Bronchial epithelial cell (primary cell): ENCODE measurements around the gene AGTR2. TPM values are rescaled to one million over a fixed set of nuclear protein-coding genes. Genes with fewer than 3 reads are reported as not detected.
"Not testable (repeated sequence)": the region's sequence is repeated elsewhere in the genome, so short reads cannot be mapped to it uniquely, and the experiment has no call there.

ENCODE experiments used
- DNase-seq: peaks from one replicate; pipeline ENCODE4 v3.0.0-alpha.2; 2010; ENCODE audit warnings: low read depth
- FAIRE-seq: peaks from 2 replicates; lab custom pipeline; 2011; peaks lifted over from hg19 to GRCh38; lab: Jason Lieb, UNC
- H3K27me3 ChIP-seq: 2 replicates; pipeline ENCODE4 v1.5.1; 2011; ENCODE audit warnings: low read length; ENCODE audit not compliant: control insufficient read depth, insufficient read depth
- H3K36me3 ChIP-seq: 2 replicates; pipeline ENCODE4 v1.5.1; 2011; ENCODE audit warnings: low read length; ENCODE audit not compliant: control insufficient read depth, insufficient read depth
- H3K4me3 ChIP-seq: 2 replicates; pipeline ENCODE4 v1.5.1; 2011; ENCODE audit warnings: mild to moderate bottlenecking, low read depth, low read length, control low read depth
- total RNA-seq: library from RNA; depleted of rRNA; stranded (reverse); fragments of >200 nt; gene quantifications from 2 replicates; pipeline ENCODE4 v1.2.1, GENCODE V29; 2014
- TF ChIP-seq, protein P1 (sequence below): IDR thresholded peaks from 2 replicates; pipeline ENCODE4 v1.5.1; 2011; ENCODE audit warnings: mild to moderate bottlenecking, moderate library complexity, low read length, control low read depth, inconsistent platforms; ENCODE audit not compliant: insufficient read depth, severe bottlenecking

The AGTR2 gene
- total RNA-seq, 1 donor from 2014 or later, result not detected

GRCh38 chrX:116185163-116185562 is 14.6 kb downstream of the AGTR2 start:
- TF ChIP-seq, protein P1, sequence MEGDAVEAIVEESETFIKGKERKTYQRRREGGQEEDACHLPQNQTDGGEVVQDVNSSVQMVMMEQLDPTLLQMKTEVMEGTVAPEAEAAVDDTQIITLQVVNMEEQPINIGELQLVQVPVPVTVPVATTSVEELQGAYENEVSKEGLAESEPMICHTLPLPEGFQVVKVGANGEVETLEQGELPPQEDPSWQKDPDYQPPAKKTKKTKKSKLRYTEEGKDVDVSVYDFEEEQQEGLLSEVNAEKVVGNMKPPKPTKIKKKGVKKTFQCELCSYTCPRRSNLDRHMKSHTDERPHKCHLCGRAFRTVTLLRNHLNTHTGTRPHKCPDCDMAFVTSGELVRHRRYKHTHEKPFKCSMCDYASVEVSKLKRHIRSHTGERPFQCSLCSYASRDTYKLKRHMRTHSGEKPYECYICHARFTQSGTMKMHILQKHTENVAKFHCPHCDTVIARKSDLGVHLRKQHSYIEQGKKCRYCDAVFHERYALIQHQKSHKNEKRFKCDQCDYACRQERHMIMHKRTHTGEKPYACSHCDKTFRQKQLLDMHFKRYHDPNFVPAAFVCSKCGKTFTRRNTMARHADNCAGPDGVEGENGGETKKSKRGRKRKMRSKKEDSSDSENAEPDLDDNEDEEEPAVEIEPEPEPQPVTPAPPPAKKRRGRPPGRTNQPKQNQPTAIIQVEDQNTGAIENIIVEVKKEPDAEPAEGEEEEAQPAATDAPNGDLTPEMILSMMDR, result no peak
- Histone ChIP-seq H3K4me3 (no peak overlapping the region), H3K36me3 (no peaks in the 10 kb centered on the region), H3K27me3 (no peaks in the 10 kb centered on the region)
- DNase-seq (no peak), FAIRE-seq (no peak)

GRCh38 chrX:116194649-116195048 is 24.1 kb downstream of the AGTR2 start:
- TF ChIP-seq, protein P1, result no peak
- no peaks in the 10 kb centered on the region for H3K36me3 ChIP-seq
- H3K4me3 ChIP-seq, result no peak overlapping the region
- peak; percentile 38 for DNase-seq
- H3K27me3 ChIP-seq, result no peaks in the 10 kb centered on the region
- no peak for FAIRE-seq

DNA sequence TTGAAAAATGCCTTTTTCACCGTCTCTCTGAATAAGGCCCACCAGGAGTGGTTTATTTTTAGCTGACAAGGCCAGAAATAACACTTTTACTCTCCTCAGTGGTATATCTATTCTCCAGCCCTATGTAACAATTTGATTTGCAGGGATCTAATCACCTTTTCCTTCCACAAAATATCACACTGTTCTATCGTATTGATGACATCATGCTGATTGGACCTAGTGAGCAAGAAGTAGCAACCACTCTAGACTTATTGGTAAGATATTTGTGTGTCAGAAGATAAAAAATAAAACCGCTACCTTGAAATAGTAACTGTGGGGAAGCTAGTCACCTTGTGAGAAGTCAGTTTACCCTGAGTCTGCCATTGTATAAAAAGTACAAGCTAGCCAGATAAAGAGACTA is 27.7 kb downstream of the AGTR2 start:
- no peaks in the 10 kb centered on the region for H3K36me3 ChIP-seq
- DNase-seq (no peak), FAIRE-seq (no peak)
- no peak overlapping the region for H3K4me3 ChIP-seq
- TF ChIP-seq, protein P1, result no peak
- no peaks in the 10 kb centered on the region for H3K27me3 ChIP-seq

- H3K27me3 ChIP-seq, result no peaks in the 10 kb centered on the region
- FAIRE-seq (no peak), DNase-seq (no peak)
- H3K36me3 ChIP-seq, result no peaks in the 10 kb centered on the region
- TF ChIP-seq, protein P1, result no peak
- H3K4me3 ChIP-seq, result no peak overlapping the region
These were observed 28.3 kb downstream of the AGTR2 start for GRCh38 chrX:116198810-116199209.

- Histone ChIP-seq H3K27me3 (no peaks in the 10 kb centered on the region), H3K4me3 (no peak overlapping the region), H3K36me3 (no peaks in the 10 kb centered on the region)
- DNase-seq (peak; percentile 7), FAIRE-seq (no peak)
- TF ChIP-seq, protein P1, result peak; percentile 45
These were observed 34.4 kb downstream of the AGTR2 start for GRCh38 chrX:116204932-116205331.

GRCh38 chrX:116213262-116213661 is 42.7 kb downstream of the AGTR2 start:
- H3K27me3 ChIP-seq, result no peaks in the 10 kb centered on the region
- no peaks in the 10 kb centered on the region for H3K36me3 ChIP-seq
- no peak overlapping the region for H3K4me3 ChIP-seq
- DNase-seq (no peak), FAIRE-seq (no peak)
- TF ChIP-seq, protein P1, result no peak

GRCh38 chrX:116217080-116217479 is 46.5 kb downstream of the AGTR2 start:
- not testable (repeated sequence) for DNase-seq, H3K4me3 ChIP-seq, H3K36me3 ChIP-seq, FAIRE-seq, H3K27me3 ChIP-seq
